ENCODE results near the gene CYP4F11.
"Not testable (repeated sequence)": the region's sequence is repeated elsewhere in the genome, so short reads cannot be mapped to it uniquely, and the experiment has no call there.

The CYP4F11 gene

DNA sequence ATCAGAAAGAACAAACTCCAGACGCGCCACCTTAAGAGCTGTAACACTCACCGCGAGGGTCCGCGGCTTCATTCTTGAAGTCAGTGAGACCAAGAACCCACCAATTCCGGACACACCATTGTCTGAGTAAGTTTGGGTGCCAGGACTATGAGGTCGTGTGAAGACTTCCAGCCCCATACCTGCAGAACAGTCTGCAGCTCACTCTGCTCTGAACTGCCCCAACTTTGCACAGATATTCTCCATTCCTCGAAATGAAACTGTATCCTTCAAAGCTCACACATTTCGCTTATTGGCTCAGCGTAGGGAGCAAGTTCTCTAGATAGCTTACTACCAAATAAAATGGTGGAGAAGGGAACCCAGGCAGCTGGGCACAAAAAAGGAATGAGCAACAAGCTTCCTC is 33.8 kb downstream of the CYP4F11 start:
- TF ChIP-seq, protein P1, sequence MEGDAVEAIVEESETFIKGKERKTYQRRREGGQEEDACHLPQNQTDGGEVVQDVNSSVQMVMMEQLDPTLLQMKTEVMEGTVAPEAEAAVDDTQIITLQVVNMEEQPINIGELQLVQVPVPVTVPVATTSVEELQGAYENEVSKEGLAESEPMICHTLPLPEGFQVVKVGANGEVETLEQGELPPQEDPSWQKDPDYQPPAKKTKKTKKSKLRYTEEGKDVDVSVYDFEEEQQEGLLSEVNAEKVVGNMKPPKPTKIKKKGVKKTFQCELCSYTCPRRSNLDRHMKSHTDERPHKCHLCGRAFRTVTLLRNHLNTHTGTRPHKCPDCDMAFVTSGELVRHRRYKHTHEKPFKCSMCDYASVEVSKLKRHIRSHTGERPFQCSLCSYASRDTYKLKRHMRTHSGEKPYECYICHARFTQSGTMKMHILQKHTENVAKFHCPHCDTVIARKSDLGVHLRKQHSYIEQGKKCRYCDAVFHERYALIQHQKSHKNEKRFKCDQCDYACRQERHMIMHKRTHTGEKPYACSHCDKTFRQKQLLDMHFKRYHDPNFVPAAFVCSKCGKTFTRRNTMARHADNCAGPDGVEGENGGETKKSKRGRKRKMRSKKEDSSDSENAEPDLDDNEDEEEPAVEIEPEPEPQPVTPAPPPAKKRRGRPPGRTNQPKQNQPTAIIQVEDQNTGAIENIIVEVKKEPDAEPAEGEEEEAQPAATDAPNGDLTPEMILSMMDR (IDR thresholded peaks at IDR 0.05; ENCODE audit: extremely low read depth, missing control alignments): no peak
- DNase-seq (ENCODE audit: low spot score): no peak

DNA sequence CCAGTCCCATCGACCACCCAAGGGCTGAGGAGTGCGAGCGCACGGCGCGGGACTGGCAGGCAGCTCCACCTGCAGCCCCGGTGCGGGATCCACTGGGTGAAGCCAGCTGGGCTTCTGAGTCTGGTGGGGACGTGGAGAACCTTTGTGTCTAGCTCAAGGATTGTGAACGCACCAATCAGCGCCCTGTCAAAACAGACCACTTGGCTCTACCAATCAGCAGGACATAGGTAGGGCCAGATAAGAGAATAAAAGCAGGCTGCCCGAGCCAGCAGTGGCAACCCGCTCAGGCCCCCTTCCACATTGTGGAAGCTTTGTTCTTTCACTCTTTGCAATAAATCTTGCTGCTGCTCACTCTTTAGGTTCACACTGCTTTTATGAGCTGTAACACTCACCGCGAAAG is 34.3 kb downstream of the CYP4F11 start:
- not testable (repeated sequence) for DNase-seq (ENCODE audit: low spot score)

DNA sequence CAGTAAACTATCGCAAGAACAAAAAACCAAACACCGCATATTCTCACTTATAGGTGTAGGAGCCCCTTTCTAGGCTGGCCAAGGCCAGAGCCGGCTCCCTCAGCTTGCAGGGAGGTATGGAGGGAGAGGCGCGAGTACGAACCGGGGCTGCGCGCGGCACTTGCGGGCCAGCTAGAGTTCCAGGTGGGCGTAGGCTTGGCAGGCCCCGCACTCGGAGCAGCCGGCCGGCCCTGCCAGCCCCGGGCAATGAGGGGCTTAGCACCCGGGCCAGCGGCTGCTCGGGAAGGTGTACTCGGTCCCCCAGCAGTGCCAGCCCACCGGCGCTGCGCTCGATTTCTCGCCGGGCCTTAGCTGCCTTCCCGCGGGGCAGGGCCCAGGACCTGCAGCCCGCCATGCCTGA is 34.8 kb downstream of the CYP4F11 start:
- DNase-seq (ENCODE audit: low spot score): not testable (repeated sequence)

DNA sequence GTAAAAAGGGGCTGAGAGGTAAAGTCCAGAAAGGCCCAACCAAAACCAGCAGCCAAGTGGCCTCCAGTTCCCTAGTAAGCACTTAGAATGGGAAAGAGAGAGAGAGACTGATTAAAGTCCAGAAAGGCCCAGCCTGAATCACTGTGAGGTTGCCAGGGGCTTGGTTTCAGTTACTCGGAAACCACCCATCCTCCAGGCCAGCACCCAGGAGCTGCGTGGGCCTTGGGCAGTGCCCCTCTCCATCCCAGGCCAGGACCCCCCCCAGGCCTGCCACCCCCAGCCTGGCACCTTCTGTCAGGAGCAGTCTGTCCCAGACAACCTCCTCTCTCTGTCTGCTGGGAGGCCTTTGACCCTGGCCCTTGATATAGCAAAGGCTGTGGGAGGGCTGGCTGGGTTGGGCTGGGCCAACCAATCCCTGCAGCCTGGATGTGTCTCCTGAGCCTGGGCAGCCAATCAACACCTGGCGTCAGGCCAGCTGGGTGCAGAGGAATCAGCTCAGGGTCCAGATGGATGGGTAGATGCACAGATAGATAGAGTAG is 36.5 kb downstream of the CYP4F11 start, which contains the start of gene CYP4F2:
CYP4F2 (minus strand) TSS at position 337 of the 539 bp plus-strand sequence. CDS start 463 bp downstream, outside the sequence.
- DNase-seq (ENCODE audit: low spot score): no peak
- TF ChIP-seq, protein P1 (IDR thresholded peaks at IDR 0.05; ENCODE audit: extremely low read depth, missing control alignments): no peak

DNA sequence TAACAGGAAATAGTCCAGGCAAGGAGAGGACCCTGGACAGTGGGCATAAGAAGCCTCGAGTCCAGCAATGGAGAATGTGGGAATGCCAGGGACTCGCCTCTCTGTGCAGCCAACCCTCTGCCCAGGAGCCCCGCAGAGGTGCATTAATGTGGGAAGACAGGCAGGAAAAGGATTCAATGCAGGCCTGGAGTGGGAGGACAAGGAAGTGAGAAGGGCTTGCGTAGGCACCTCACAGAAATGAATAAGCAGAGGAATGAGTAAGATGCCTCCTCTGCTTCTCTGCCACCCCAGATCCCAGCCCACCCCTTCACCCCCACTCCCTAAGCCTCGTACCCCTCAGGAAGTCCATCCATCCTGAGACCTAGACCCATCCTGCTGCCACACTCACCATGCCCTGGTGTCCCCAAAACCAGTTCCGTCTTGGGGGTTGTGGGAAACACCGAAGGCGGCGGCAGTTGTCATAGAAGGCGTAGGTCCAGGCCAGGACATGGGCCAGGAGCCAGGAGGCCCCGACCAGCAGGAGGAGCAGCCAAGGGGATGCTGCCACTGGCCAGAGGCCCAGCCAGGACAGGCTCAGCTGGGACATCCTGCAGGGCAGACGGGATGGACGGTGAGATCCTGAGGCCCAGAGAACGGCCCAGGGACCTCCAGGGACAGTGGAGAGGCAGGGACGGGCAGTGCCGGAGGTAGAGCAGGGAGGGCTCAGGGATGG is 37.1 kb downstream of the CYP4F11 start:
- TF ChIP-seq, protein P1 (IDR thresholded peaks at IDR 0.05; ENCODE audit: extremely low read depth, missing control alignments): no peak
- no peak for DNase-seq (ENCODE audit: low spot score)

DNA sequence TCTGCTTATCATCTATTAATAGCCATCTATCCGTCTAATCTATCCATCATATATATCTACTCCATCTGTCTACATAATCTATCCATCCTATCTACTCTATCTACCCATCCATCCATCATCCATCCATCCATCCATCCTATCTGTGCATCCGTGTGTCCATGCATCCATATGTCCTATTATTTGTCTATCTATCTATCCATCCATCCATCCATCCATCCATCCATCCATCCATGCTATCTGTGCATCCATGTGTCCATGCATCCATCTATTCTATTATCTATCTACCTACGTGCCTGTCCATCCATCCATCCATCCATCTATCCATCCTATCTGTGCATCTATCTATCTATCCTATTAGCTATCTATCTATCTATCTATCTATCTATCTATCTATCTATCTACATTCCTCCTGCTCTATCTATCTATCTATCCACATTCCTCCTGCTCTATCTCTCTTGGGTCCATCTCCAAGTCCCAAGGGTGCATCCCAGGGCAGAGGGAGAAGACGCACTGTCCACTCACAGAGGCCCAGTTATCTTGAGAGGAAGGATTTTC is 38.4 kb downstream of the CYP4F11 start:
- TF ChIP-seq, protein P1 (IDR thresholded peaks at IDR 0.05; ENCODE audit: extremely low read depth, missing control alignments): no peak

DNA sequence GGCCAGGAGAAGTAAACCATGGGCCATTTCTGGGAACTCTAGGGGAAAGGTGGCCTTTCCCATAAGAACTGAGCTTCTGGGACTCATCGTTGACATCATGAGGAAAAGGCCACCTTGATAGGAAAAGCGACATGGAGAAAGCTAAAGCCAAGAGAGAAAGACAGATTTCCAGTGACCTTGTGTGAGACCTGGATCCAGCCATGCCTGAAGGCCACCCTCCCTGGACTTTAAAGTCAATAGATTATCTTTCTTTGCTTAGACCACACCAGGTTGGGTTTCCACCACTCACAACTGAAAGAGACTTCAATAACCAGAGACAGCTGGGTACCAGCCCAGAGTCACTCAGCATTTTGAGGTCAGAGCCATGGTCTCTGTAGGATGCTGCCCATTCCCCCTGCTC is 40.0 kb downstream of the CYP4F11 start:
- TF ChIP-seq, protein P1 (IDR thresholded peaks at IDR 0.05; ENCODE audit: extremely low read depth, missing control alignments): no peak

More for the DNA sequence above, 38.4 kb downstream of the CYP4F11 start:
- DNase-seq (ENCODE audit: low spot score): no peak

DNA sequence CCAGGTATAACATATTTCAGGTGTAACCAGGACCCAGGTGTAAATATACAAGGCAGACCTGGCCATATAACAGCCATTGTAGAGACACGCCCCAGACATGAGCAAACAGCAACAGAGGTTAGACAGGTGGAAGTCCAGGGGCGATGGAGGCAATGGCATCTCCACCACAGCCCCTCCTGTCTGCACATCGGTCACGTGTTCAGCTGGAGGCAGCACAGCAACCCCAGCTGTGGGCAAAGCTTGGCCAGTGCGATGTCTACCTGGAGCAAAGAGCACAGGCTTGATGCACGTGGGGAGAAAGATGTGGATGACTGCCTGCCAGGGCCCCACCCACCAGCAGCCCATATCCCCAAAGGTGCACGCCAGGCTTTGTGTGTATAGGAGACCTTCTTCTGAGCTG is 40.9 kb downstream of the CYP4F11 start:
- TF ChIP-seq, protein P1 (IDR thresholded peaks at IDR 0.05; ENCODE audit: extremely low read depth, missing control alignments): no peak
- DNase-seq (ENCODE audit: low spot score): no peak

More for the DNA sequence above, 40.0 kb downstream of the CYP4F11 start:
- DNase-seq (ENCODE audit: low spot score): no peak
